ENCODE results near the gene DEPP1.
A peak's percentile ranks its signal among the peaks of the same experiment; 100 is the strongest.

DEPP1 gene

GRCh38 chr10:45004661-45005060, 26.1 kb upstream of the DEPP1 start:
- H3K4me3 ChIP-seq (ENCODE audit: low read depth, low read length), result no peak overlapping the region
- no peak for TF ChIP-seq CTCF (IDR thresholded peaks at IDR 0.05; ENCODE audit: insufficient read depth, low read depth, low read length, missing control alignments)
- DNase-seq (ENCODE audit: low read depth), result no peak

GRCh38 chr10:45003432-45004000, 24.9 kb upstream of the DEPP1 start:
- H3K4me3 ChIP-seq (ENCODE audit: low read depth, low read length), result no peak overlapping the region
- TF ChIP-seq CTCF (IDR thresholded peaks at IDR 0.05; ENCODE audit: insufficient read depth, low read depth, low read length, missing control alignments), result no peak
- DNase-seq (ENCODE audit: low read depth), result no peak

- DNase-seq (ENCODE audit: low read depth), result peak; percentile 83
- TF ChIP-seq CTCF (IDR thresholded peaks at IDR 0.05; ENCODE audit: insufficient read depth, low read depth, low read length, missing control alignments), result peak; percentile 30
- H3K4me3 ChIP-seq (ENCODE audit: low read depth, low read length), result peak overlapping the region; percentile 82
Observed at GRCh38 chr10:45001381-45002148, 23.0 kb upstream of the DEPP1 start.

- TF ChIP-seq CTCF (IDR thresholded peaks at IDR 0.05; ENCODE audit: insufficient read depth, low read depth, low read length, missing control alignments), result peak; percentile 3
- DNase-seq (ENCODE audit: low read depth), result peak; percentile 85
- peak within 1 kb of the TSS; percentile 82 for H3K4me3 ChIP-seq (ENCODE audit: low read depth, low read length)
Observed at GRCh38 chr10:45000752-45001380, 22.3 kb upstream of the DEPP1 start, which contains the start of gene ZNF22. ZNF22 (plus strand) TSS chr10:45000923; CDS start chr10:45003369, 2,446 bp downstream.

- no peak for TF ChIP-seq CTCF (IDR thresholded peaks at IDR 0.05; ENCODE audit: insufficient read depth, low read depth, low read length, missing control alignments)
- peak overlapping the region; percentile 82 for H3K4me3 ChIP-seq (ENCODE audit: low read depth, low read length)
- no peak for DNase-seq (ENCODE audit: low read depth)
Observed at GRCh38 chr10:45000138-45000751, 21.6 kb upstream of the DEPP1 start.

GRCh38 chr10:44998146-44998631, 19.6 kb upstream of the DEPP1 start:
- no peak overlapping the region for H3K4me3 ChIP-seq (ENCODE audit: low read depth, low read length)
- TF ChIP-seq CTCF (IDR thresholded peaks at IDR 0.05; ENCODE audit: insufficient read depth, low read depth, low read length, missing control alignments), result no peak
- no peak for DNase-seq (ENCODE audit: low read depth)
